COLO668 (cell line): Measurements from ENCODE around the gene SFT2D3.
A peak's percentile ranks its signal among the peaks of the same experiment; 100 is the strongest.

ENCODE experiments used
- DNase-seq: peaks from one replicate; lab custom pipeline; 2025; ENCODE audit not compliant: unreplicated experiment; lab: John Stamatoyannopoulos, UW

The SFT2D3 gene

DNA sequence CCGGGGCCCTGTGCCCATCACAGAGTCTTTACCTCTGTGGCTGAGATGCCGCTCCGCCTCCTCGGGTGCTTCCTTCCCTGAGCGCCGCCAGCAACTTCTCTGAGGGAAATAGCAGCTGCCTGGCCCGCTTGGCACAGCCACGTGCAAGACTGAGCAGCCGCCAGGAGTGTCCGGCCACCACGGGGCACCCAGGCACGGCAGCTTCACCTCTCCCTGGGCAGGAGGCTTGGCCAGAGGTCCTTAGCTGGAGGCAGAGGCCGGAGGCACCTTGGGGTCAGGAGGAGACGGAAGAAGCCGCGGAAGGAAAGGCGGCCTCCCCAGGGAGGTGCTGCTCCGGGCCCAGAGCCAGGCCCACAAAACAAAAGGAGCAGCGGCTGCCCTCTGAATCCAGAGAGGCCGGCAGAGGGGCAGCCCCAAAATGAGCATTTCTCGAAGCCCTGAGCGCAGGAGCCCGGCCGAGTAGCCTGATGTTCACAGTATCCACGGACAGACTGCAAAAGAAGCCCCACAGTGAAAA lies 20.0 kb upstream of the SFT2D3 start:
- DNase-seq, result no peak

GRCh38 chr2:127681976-127682857 lies 19.1 kb upstream of the SFT2D3 start:
- no peak for DNase-seq

GRCh38 chr2:127683056-127683455 lies 18.2 kb upstream of the SFT2D3 start:
- no peak for DNase-seq

GRCh38 chr2:127683757-127684156 lies 17.5 kb upstream of the SFT2D3 start:
- no peak for DNase-seq

DNA sequence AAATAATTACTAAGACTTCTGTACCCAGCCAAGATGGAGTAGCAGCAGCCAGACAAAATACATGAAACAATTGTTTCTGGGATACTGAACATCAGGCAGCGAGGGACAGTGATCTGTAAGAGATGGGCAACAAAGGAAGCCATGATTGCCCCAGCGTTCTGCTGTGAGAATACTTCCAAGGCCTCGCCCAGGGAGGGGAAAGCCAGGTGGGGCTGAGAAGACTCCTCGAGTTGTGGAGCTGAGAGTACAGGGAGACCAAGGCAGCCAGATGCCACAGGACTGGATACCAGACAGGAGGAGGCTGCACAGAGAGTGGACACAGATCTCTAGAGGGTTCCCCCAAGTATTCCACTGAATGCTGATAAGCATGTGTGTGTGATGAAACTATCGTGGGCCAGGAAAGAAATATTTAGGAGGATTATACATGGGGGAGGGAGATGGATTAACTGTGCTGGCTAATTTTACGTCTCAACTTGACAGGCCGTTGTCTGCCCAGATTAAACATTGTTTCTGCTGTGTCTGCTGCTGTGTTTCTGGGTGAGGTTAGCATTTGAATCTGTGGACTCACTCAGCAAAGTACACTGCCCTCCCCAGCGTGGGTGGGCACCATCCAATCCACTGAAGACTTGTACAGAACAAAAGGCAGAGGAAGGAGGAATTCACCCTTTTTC lies 15.8 kb upstream of the SFT2D3 start:
- no peak for DNase-seq

DNA sequence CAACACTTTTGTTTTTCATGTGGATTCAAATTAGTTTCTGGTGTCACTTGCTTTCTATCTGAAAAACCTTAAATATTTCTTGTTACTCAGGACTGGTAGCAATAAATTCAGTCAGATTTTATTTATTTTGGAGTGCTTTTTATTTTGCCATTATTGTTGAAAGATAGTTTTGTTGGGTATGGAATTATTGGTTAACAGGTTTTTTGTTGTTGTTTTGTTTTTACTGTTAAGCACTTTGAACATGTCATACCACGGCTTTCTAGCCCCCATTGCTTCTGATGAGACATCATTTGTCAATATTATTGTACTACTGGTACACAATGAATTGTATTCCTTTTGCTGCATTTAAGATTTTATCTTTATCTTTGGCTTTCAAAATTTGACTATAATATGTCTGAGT lies 12.9 kb upstream of the SFT2D3 start:
- DNase-seq, result no peak

DNA sequence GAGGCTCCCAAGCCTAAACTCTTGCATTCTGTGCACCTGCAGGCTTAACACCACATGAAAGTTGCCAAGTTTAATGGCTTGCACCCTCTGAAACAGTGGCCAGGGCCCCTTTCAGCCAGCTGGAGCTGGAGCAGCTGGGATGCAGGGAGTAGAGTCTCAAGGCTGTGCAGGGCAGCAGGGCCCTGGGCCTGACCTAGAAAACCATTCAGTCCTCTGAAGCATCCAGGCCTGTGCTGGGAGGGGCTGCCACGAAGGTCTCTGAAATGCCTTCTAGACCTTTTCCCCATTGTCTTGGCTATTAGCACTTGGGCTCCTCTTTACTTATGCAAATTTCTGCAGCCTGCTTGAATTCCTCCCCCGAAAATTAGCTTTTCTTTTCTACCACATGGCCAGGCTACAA lies 10.6 kb upstream of the SFT2D3 start:
- no peak for DNase-seq

DNA sequence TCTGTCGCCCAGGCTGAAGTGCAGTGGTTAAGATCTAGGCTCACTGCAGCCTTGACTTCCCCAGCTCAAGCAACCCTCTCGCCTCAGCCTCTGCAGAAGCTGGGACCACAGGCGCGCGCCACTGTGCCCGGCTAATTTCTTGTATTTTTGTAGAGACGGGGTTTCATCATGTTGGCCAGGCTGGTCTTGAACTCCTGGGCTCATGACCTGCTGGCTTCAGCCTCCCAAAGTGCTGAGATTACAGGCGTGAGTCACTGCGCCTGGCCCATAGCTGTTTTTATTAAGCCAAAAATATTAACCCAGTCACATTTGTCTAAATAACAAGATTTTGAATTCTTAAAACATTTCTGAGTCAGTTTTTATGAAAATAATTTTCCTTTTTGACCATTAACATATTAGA lies 6.3 kb upstream of the SFT2D3 start:
- no peak for DNase-seq

GRCh38 chr2:127695491-127696472 lies 5.5 kb upstream of the SFT2D3 start:
- DNase-seq, result peak; percentile 81

DNA sequence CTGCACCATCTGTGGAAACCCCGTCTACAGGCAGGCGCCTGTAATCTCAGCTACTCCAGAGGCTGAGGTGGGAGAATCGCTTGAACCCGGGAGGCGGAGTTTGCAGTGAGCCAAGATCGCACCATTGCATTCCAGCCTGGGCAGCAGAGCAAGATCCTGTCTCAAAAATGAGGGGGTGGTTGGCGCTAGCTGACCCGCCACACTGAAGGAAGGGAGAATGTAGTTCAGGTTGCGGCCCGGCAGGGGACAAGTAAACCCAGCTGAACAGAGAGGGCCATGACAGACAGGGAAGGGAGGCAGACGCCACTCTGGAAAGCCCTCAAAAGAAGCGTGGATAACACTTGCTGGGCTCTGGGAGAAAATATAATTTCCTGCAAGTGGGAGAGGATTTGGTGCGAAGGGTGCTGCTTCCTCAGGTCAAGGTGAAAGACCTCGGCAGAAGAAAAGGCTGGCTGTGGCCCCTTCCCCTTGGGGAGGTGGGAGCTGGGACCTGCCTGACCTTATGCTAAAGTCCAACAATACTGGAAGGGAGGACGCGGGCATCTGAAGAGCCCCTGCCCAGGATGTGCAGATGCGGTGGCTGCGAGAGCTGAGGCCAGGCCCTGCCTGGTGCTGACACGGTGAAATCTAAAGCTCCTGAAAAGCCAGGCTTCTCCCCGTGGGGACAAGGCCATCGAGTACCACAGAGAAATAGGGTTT lies 3.7 kb upstream of the SFT2D3 start:
- no peak for DNase-seq

- DNase-seq, result no peak
Observed at GRCh38 chr2:127698553-127699355, 2.5 kb upstream of the SFT2D3 start.

GRCh38 chr2:127700527-127701192 lies 637 bp upstream of the SFT2D3 start:
- DNase-seq, result peak; percentile 90

DNA sequence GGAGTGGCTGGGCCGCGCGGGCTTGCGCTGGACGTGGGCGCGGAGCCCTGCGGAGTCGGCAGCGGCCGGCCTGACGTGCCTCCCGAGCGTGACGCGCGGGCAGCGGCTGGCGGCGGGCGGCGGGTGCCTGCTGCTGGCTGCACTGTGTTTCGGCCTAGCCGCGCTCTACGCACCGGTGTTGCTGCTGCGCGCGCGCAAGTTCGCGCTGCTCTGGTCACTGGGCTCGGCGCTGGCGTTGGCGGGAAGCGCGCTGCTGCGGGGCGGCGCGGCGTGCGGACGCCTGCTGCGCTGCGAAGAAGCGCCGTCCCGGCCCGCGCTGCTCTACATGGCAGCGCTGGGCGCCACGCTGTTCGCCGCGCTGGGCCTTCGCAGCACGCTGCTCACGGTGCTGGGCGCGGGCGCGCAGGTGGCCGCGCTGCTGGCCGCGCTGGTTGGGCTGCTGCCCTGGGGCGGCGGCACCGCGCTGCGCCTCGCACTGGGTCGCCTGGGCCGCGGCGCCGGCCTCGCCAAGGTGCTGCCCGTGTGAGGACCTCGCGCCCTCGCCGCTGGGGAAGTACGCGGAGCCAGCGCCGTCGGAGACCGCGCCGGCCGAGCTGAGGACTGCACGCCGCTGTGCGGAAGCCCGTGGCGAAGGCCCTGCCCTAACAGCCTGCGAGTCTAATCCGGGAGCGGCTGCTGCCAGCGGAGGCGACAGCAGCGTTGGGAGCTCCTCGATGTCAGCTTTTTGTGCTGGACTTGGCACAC lies 526 bp downstream of the SFT2D3 start:
- peak; percentile 90 for DNase-seq

DNA sequence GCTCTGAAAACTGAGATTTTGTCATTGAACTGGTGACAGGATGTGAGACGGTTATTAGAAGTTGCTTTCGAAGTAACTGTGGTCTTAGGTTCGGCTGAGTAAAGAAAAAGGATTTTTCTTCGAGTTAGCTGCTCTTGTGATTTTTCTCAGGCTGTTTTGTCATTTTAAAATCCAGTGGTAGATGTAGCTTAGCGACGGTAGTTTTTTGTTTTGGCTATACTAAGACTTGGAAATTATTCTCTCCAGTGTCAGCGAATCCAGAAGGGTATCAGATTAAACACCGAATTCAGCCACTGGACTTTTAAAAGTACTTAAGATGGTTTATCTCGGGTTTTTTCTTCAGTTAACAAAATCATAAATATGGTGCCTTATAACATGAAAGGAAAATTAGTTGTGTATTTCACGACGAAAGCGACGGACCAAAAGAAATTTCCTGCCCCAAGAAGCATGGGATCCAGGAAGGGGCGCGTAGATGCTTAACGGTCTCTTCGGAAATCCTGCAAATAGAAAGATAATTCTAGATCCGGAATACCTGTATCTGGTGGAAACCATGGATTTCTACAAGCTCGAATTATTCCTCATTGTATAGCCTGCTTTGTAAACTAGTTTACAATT lies 1.2 kb downstream of the SFT2D3 start:
- DNase-seq, result no peak

DNA sequence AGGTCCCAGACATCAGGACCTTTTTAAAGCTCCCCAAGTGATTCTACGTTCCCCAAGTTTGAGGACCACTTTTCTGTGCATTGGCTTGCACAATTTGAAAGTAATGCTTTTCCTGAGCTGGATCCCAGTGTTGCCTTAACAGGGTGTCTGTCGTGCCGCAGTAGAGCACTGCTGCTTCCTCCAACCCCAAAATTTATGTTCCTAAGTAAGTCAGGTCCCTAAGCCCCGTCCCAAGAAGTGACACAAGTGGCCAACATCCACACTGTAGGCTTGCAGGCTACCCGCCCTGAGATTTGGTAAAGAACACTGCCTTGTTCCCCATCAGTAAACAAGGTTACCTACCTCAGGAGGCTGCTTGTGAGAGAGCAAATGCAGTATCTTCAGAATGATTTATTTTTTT lies 2.0 kb downstream of the SFT2D3 start:
- DNase-seq, result no peak

DNA sequence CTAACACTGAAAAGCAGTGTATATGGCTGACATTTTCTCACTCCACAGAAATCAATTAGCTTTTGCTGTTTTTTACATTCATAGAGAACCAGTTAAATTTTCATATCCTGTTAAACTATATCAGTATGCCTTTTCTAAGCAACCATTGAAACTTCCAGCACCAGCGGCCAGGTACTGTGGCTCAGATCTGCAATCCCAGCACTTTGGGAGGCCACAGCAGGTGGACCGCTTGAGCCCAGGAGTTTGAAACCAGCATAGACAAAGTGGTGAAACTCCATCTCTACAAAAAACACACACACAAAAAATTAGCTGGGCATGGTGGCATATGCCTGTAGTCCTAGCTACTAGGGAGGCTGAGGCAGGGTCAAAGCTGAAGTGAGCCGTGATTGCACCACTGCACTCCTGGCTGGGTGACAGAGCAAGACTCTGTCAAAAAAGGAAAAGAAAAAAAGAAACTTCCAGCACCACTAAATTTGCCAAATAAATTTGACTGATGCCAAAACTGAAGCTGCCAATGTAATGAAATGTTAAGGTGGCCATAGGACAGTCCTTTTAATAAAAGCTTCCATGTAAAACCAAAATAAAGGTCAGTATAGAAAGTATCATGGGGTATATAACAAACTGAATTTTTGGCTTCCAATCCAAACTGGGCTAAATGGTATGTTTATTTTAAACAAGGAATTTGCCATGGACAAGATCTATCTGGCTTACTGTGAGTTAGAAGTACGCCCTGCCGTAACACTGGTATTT lies 3.5 kb downstream of the SFT2D3 start:
- no peak for DNase-seq

- DNase-seq, result no peak
Observed at GRCh38 chr2:127705391-127706065, 4.2 kb downstream of the SFT2D3 start.
